Activated naive CD4-positive, alpha-beta T cell treated with anti-CD3 and anti-CD28 coated beads, Interleukin-2, amount 10 ng/mL, durations not matched to agents 7 days and 5 days (primary cell): ENCODE results near the gene ZMYND10.
"Not testable (repeated sequence)": the region's sequence is repeated elsewhere in the genome, so short reads cannot be mapped to it uniquely, and the experiment has no call there.

Experiments
- CTCF ChIA-PET: fragments of 350-600 bp; sonication (Branson Sonifier 250); formaldehyde crosslinking; loops from one replicate; lab custom pipeline; 2021; ENCODE audit warnings: antibody characterized with exemption; lab: Charles Lee
- DNase-seq: peaks from one replicate; pipeline ENCODE4 v3.0.0-alpha.2; 2020
- H3K27ac Mint-ChIP-seq: one replicate; pipeline ENCODE4 v1.8.0; 2021; ENCODE audit warnings: mild to moderate bottlenecking, moderate library complexity, mixed read lengths
- H3K27me3 Mint-ChIP-seq: one replicate; pipeline ENCODE4 v1.8.0; 2021; ENCODE audit warnings: mild to moderate bottlenecking, mixed read lengths
- H3K36me3 Mint-ChIP-seq: one replicate; pipeline ENCODE4 v1.8.0; 2021; ENCODE audit warnings: mixed read lengths
- H3K4me1 Mint-ChIP-seq: one replicate; pipeline ENCODE4 v1.8.0; 2021; ENCODE audit warnings: mixed read lengths
- H3K4me3 Mint-ChIP-seq: one replicate; pipeline ENCODE4 v1.8.0; 2021; ENCODE audit warnings: mild to moderate bottlenecking, moderate library complexity, mixed read lengths
- H3K9me3 Mint-ChIP-seq: one replicate; pipeline ENCODE4 v1.8.0; 2021; ENCODE audit warnings: mixed read lengths

ZMYND10 gene

DNA sequence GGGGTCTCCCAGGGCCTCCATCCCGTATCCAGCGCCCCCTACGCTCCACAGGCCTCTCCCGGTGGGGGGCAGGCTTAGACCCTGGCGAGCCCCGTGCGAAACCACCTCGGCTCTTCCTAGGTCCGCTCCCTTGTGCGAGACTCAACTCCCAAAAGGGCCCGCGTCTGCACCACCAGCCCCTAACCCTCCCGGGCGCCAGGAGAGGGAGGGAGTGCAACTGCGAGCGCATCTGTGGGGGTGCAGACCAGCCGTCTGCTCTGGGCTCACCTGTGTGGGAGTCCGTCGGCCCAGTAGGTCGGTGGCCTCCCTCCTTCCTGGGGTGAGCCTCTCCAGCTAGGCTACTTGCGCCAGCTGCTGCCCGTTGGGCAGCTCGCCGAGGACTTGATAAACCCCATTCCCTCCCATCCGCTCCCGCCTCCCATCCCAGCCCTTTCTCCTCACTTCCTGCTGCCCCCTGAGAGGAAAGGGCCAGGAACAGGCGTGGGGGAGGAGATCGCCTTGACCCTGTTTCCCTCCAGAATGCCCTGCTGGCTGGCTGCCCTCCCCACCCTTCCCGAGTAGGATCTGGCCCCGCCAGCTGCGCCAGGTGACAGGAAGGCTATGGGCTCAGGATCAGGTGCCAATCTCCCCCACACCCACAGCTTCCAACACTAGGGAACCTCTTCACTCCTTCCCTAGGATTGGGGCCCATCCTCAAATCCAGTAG is 23.0 kb downstream of the ZMYND10 start, which contains the start of gene HYAL2:
Gene HYAL2, minus strand, starts transcription at position 360 of the 706 bp plus-strand sequence. CDS start 2,256 bp downstream, outside the sequence.
- CTCF ChIA-PET, result interaction anchor here (1.3 to 3.5 kb wide), 5 partner anchors 8 to 31 kb away, joined by 3 to 40 read pairs (median 8); partner anchors contain the start of genes HYAL3 and NAA80
- DNase-seq, result no peak
- Mint-ChIP-seq H3K4me1 (peaks cover 44% of the 10 kb centered on the region), H3K27ac (peak within 1 kb of the TSS; percentile 91), H3K27me3 (no peaks in the 10 kb centered on the region), H3K9me3 (no peaks in the 10 kb centered on the region), H3K4me3 (peak within 1 kb of the TSS; percentile 72), H3K36me3 (peaks cover 5% of the 10 kb centered on the region)

DNA sequence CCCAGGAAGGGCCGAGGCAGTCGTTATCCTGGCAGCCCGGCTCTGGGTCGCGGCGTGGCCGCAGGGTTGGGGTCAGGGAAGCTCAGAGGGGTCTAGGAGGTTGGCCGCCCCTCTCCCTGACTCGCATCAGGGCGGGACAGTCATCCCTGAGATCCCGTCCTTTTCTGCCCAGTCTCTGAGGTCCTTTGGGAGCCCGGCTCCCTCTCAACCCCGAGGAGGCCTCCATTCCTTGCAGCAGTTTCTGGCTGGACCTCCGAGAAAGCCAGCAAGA is 23.5 kb downstream of the ZMYND10 start:
- H3K4me3 Mint-ChIP-seq, result peak overlapping the region; percentile 72
- H3K27ac Mint-ChIP-seq, result no peak overlapping the region
- CTCF ChIA-PET, result interaction anchor here (1.3 to 3.5 kb wide), 4 partner anchors 8 to 31 kb away, joined by 3 to 15 read pairs (median 6); partner anchors contain the start of genes HYAL3 and NAA80
- peaks cover 5% of the 10 kb centered on the region for H3K36me3 Mint-ChIP-seq
- H3K27me3 Mint-ChIP-seq, result no peaks in the 10 kb centered on the region
- peaks cover 44% of the 10 kb centered on the region for H3K4me1 Mint-ChIP-seq
- DNase-seq, result no peak
- H3K9me3 Mint-ChIP-seq, result no peaks in the 10 kb centered on the region

DNA sequence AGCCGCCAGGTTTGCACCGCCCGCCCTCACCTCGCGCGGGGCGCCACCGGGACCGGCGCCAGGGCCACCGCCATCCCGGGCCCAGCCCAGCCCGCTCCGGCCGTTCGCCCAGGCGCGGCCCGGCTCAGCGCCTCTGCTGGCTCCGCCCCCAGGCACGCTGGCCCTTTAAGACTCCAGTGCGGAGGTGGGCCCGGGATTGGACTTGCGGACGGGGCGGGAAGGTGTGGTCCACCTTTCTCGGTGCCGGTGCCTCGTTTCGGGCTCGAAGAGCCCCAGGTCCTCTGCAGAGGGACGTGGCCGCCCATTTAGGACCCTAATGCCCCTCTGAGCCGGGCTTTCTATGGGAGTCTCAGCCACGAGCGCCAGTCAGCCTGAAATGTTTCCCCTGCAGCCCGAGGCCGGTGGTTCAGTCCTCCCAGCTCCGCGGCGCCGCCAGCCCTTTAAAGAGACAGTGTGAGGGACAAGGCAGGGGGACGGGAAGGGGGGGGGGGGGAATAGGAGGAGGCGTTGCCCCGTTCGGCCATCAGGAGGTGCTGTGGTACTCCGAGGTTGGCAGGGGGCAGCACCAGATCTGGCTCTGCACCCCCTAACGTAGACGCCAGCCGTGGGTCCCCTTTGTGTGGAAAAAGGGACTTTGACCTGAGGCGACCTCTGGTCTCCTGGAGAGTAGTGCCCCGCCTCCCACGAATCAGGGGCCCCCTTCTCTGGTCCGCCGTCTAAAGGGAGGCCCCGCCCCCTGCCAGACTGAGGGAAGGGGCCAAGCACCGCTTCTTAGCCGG is 24.0 kb downstream of the ZMYND10 start:
- CTCF ChIA-PET, result interaction anchor here (0.7 to 3.5 kb wide), 4 partner anchors 7 to 30 kb away, joined by 3 to 15 read pairs (median 6); partner anchors contain the start of genes HYAL3 and NAA80
- Mint-ChIP-seq H3K27ac (peak overlapping the region; percentile 91), H3K4me3 (peak overlapping the region; percentile 72), H3K27me3 (no peaks in the 10 kb centered on the region), H3K4me1 (peaks cover 45% of the 10 kb centered on the region), H3K36me3 (peaks cover 5% of the 10 kb centered on the region), H3K9me3 (no peaks in the 10 kb centered on the region)
- DNase-seq, result peak; percentile 90

DNA sequence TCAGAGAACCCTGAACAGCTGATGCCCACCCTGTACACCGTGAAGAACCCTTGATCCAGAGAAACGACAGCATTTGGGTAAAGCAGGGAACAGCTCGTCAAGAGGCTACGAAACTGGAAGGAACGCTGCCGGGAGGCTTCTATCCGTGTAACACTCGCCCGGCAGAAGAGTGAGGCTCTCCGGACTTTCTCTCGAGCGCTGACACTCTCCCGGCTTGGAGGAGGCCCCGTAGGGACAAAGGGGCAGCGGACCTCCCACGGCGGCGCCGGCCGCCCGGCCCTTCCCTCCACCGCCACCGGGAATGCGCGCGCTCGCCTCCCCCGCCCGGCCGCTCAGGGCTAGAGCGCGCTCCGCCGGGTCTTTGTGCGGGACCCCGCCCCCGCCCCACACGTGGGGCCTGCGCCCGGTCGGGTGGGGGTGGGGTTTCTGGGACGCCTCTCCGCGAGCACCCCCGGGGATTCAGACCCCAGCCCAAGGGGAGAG is 24.6 kb downstream of the ZMYND10 start:
- H3K9me3 Mint-ChIP-seq, result no peaks in the 10 kb centered on the region
- peak overlapping the region; percentile 86 for H3K27ac Mint-ChIP-seq
- DNase-seq, result peak; percentile 80
- H3K36me3 Mint-ChIP-seq, result peaks cover 8% of the 10 kb centered on the region
- peak overlapping the region; percentile 94 for H3K4me3 Mint-ChIP-seq
- H3K27me3 Mint-ChIP-seq, result no peaks in the 10 kb centered on the region
- peaks cover 47% of the 10 kb centered on the region for H3K4me1 Mint-ChIP-seq
- CTCF ChIA-PET, result interaction anchor here (0.7 to 2.2 kb wide), 5 partner anchors 9 to 93 kb away, joined by 3 to 8 read pairs (median 4); partner anchors contain the start of genes HYAL3 and NAA80

DNA sequence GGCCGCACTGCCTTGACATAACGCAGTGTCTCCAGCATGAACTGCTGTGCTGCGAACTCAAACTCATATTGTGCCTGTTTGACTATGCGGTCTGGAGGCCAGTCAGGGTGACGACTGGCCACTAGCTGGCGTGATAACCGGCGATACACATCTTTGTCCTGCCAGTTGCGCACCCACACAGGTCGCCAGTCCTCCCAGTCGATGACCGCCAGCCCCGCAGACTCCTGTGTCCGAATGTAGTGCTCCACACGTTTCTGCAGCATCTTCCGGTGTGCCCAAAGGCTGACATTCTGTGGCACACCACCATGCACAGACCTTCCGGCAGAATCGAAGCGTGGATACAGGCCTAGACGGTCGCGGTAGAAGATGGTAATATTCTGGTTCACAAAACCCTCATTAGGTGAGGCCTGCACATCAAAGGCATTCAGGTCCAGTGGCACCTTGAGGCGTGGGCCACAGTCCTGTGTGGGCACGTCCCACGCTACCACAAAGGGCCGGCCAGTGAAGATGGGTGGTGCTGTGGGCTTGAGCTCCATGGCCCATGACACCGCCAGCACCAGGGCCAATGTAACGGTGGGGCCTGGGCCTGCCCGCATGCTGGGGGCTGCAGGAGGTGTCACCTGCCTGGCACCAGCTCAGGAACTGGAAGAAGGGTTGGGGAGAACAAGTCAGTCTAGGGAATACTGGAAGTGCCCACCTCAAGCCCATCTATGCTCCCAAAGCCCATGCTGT is 25.5 kb downstream of the ZMYND10 start:
- H3K27ac Mint-ChIP-seq, result no peak overlapping the region
- H3K4me3 Mint-ChIP-seq, result peak overlapping the region; percentile 94
- peaks cover 51% of the 10 kb centered on the region for H3K4me1 Mint-ChIP-seq
- no peaks in the 10 kb centered on the region for H3K9me3 Mint-ChIP-seq
- CTCF ChIA-PET, result interaction anchor here (1.0 to 1.7 kb wide), 3 partner anchors 8 to 92 kb away, joined by 3 to 5 read pairs (median 4); partner anchors contain the start of gene TUSC2
- H3K36me3 Mint-ChIP-seq, result peaks cover 6% of the 10 kb centered on the region
- DNase-seq, result peak; percentile 21
- H3K27me3 Mint-ChIP-seq, result no peaks in the 10 kb centered on the region

DNA sequence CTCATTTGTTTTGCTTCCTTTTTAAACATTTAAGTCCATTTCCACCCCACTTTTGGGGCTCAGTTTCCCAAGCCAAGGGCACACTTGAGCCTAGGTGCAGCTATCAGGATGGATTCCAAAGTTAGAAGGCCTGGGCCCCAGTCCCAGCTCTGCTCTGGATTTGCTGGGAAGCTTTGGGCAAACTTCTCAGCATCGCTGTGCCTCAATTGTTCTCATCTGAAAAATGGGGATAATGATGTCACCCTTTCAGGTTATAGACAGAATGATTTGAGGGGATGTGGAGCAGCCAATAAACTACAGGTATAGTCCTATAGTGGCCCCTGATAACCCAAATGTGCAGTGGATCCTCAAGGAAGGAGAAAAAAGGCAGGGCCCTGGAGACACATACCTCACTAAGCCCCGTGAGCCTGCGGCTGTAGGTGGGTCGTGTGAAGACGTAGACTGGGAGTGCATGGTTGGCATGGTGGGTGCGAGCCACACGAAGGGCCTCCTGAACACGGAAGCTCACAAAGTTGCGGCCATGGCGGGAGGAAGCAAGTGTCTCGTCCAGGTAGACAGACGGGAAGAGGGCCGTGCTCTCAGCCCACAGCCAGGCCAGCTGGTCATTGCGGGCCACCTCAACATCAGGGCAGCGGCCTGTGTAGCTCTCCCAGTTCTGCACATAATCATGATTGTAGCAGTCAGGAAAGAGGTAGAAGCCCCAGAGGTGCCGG is 26.2 kb downstream of the ZMYND10 start:
- Mint-ChIP-seq H3K36me3 (peaks cover 6% of the 10 kb centered on the region), H3K4me3 (peak overlapping the region; percentile 94), H3K4me1 (peaks cover 45% of the 10 kb centered on the region), H3K27me3 (no peaks in the 10 kb centered on the region), H3K27ac (no peak overlapping the region), H3K9me3 (no peaks in the 10 kb centered on the region)
- CTCF ChIA-PET, result interaction anchor here (0.8 to 1.7 kb wide), 4 partner anchors 9 to 73 kb away, joined by 3 to 5 read pairs (median 4); partner anchors contain the start of gene TUSC2
- DNase-seq, result peak; percentile 18

DNA sequence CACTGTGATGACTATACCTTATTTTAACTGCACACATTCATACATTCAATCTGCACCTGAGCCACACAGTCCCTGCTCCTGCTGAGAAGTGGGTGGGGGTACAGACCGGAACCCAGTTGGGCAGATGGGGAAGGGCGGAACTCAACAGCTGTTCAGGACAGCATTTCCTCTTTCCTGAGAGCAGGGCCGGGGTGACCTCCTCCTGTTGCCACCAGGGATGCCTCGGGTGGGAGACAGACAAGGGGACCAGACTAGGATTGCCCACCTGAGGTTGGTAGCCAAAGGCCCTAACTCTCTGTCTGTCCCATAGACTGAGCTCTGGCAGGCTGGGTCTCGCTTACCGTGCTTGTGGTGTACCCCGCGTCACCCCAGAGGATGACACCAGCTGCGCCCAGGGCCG is 26.9 kb downstream of the ZMYND10 start:
- Mint-ChIP-seq H3K9me3 (no peaks in the 10 kb centered on the region), H3K4me1 (peaks cover 45% of the 10 kb centered on the region), H3K36me3 (peaks cover 6% of the 10 kb centered on the region), H3K27ac (no peak overlapping the region), H3K4me3 (no peak overlapping the region), H3K27me3 (no peaks in the 10 kb centered on the region)
- CTCF ChIA-PET, result interaction anchor here (0.8 to 1.7 kb wide), 3 partner anchors 10 to 43 kb away, joined by 3 to 5 read pairs (median 3); partner anchors contain the start of gene TUSC2
- DNase-seq, result peak; percentile 18

DNA sequence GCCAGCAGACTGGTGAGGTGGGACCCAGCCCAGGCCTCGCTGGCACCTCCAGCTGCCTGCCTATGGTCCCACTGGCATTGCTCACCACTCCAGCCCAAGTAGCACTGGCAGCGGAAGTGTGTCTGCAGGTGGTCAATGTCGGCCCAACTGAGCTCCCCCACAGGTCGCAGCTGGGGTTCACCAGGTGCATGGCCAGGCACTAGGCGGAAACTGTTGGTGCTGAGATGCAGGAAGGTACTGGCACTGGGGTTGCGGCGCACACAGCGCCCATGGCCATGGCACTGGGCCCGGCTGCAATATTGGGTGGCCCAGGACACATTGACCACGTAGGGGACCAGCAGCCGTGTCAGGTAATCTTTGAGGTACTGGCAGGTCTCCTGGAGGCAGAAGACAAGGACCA is 27.4 kb downstream of the ZMYND10 start:
- Mint-ChIP-seq H3K9me3 (no peaks in the 10 kb centered on the region), H3K27me3 (no peaks in the 10 kb centered on the region), H3K4me1 (peaks cover 45% of the 10 kb centered on the region), H3K27ac (no peak overlapping the region), H3K4me3 (no peak overlapping the region), H3K36me3 (peaks cover 6% of the 10 kb centered on the region)
- no peak for DNase-seq
- CTCF ChIA-PET, result no interaction called here

DNA sequence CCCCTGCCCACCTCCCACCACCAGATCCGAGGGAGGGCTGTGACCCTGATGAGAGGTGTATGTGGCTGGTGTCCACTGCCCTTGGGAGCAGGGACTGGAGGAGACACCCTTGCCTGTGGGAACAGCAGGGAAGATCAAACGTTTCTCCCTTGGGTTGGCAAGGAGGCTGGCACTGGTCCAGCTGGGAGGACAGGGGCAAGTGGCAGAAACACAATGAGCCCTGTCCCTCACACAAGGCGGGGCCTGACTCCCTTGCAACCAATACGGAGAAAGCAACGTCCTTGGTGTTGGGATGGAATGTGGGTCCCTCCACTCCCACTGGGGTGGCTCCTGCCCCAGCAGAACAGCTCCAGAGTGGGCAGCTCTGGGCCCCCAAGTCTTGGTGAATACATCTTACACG is 28.2 kb downstream of the ZMYND10 start:
- no peak overlapping the region for H3K4me3 Mint-ChIP-seq
- CTCF ChIA-PET, result no interaction called here
- DNase-seq, result peak; percentile 18
- H3K36me3 Mint-ChIP-seq, result peaks cover 6% of the 10 kb centered on the region
- no peaks in the 10 kb centered on the region for H3K9me3 Mint-ChIP-seq
- H3K27ac Mint-ChIP-seq, result no peak overlapping the region
- H3K4me1 Mint-ChIP-seq, result peaks cover 45% of the 10 kb centered on the region
- no peaks in the 10 kb centered on the region for H3K27me3 Mint-ChIP-seq

DNA sequence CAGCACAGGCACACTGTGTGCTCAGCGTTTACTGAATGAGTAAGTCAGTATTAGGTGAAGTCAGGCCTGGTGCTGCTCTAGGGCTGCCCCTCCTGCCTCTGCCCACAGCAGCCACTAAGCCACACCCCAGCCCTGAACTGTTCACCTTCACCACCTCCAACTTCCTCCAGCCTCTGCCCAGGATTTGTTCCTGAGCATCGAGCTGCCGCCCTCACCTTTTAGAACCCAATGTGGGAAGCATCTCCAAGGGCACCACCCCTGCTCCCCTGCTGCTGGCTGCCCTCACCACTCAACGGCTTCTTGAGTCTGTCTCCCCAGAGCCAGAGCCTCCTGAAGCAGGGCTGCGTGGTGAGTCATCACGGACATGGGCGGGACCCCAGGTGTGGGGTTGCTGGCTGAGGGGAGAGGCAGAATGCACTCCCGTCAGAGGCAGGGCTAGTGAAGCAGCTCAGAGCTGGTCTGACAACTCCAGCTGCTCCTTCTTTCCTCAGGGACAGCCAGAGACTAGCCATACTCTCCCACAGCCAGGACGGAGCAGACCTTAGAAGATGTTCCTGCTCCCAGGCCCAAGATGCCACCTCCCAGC is 28.8 kb downstream of the ZMYND10 start:
- no peaks in the 10 kb centered on the region for H3K27me3 Mint-ChIP-seq
- H3K36me3 Mint-ChIP-seq, result peaks cover 6% of the 10 kb centered on the region
- peak; percentile 68 for DNase-seq
- CTCF ChIA-PET, result no interaction called here
- peak overlapping the region; percentile 22 for H3K4me3 Mint-ChIP-seq
- H3K4me1 Mint-ChIP-seq, result peaks cover 45% of the 10 kb centered on the region
- peak overlapping the region; percentile 85 for H3K27ac Mint-ChIP-seq
- H3K9me3 Mint-ChIP-seq, result no peaks in the 10 kb centered on the region

DNA sequence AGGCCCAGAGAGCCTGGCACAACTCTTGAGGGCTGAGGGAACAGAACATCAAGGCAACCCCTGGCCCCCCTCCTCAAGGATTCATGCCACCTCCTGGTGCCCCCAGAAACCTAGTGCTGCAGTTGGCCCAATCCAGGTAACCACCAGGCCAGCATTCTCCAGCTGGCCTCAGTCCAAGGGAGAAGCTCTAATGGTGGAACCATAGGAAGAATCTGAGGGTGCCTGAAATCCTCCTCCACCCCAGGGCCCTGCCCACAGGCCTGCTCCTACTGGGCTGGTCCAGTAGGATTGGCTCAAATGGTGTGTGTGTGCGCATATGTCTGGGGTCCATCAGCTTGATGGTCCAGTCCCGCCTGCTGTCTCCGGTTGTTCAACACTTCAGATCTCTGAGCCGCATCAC is 30.7 kb downstream of the ZMYND10 start:
- Mint-ChIP-seq H3K9me3 (no peaks in the 10 kb centered on the region), H3K27ac (no peak overlapping the region), H3K4me3 (no peak overlapping the region), H3K36me3 (peaks cover 7% of the 10 kb centered on the region), H3K4me1 (peaks cover 36% of the 10 kb centered on the region), H3K27me3 (no peaks in the 10 kb centered on the region)
- DNase-seq, result no peak
- CTCF ChIA-PET, result interaction anchor here (1.5 to 3.5 kb wide), 3 partner anchors 9 to 15 kb away, joined by 5 to 15 read pairs (median 7); partner anchors contain the start of genes HYAL2, HYAL3 and NAA80

DNA sequence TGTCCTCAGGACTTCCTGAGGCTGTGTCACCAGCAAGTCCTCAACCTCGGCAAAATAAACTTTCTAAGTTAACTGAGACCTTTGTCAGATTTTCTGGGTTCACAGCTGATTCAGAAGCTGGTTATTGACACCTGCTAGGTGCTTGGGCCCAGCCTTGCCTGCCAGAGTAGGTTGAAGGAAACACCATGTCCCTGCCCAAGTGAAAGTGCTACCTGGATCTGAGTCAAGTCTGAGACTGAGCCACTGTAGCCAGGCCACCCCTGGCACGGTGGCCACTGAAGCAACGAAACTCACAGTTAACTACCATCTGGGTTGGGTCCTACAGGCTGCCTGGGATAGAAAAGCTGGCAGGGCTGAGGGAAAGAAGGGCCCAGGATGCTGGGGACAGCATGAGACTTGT is 31.2 kb downstream of the ZMYND10 start:
- Mint-ChIP-seq H3K27ac (no peak overlapping the region), H3K9me3 (no peaks in the 10 kb centered on the region), H3K4me3 (no peak overlapping the region), H3K4me1 (peaks cover 32% of the 10 kb centered on the region), H3K36me3 (peaks cover 10% of the 10 kb centered on the region), H3K27me3 (no peaks in the 10 kb centered on the region)
- no peak for DNase-seq
- CTCF ChIA-PET, result interaction anchor here (0.6 to 3.5 kb wide), 3 partner anchors 9 to 33 kb away, joined by 3 to 15 read pairs (median 5); partner anchors contain the start of gene HYAL2

DNA sequence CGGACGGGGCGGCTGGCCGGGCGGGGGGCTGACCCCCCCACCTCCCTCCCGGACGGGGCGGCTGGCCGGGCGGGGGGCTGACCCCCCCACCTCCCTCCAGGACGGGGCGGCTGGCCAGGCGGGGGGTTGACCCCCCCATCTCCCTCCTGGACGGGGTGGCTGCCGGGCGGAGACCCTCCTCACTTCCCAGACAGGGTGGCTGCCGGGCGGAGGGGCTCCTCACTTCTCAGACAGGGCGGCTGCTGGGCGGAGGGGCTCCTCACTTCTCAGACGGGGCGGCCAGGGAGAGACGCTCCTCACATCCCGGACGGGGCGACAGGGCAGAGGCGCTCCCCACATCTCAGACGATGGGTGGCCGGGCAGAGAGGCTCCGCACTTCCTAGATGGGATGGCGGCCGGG is 33.5 kb downstream of the ZMYND10 start:
- H3K27me3 Mint-ChIP-seq, H3K9me3 Mint-ChIP-seq, H3K27ac Mint-ChIP-seq, H3K36me3 Mint-ChIP-seq, DNase-seq, CTCF ChIA-PET, H3K4me3 Mint-ChIP-seq: not testable (repeated sequence)
- H3K4me1 Mint-ChIP-seq, result peaks cover 14% of the 10 kb centered on the region
